ENCODE measurements around the gene GRWD1. TPM values are rescaled to one million over a fixed set of nuclear protein-coding genes. Genes with fewer than 3 reads are reported as not detected.

The GRWD1 gene
- total RNA-seq, 2 donors from 2014 or later: 11.9 TPM

DNA sequence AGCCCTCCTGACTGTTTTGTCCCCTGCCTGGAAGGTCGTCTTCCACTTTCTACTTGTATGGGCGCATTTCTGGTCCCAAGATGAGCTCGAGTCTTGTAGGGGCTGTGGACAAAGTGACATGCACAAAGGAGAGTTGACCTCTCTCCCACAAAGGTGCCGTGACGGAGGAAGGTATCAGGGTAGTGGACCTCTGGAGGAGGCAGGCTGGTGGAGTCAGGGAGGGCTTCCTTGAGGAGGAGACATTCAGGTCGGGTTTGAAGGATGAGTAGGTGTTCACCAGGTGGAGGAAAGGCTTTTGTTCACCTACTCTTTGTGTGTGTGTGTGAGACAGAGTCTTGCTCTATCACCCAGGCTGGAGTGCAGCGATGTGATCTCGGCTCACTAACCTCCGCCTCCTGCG is 25.1 kb downstream of the GRWD1 start:
- WGBS, 2 donors: 87 to 92% methylated on average over 9 to 10 of the region's 10 CpGs
- Histone ChIP-seq H3K36me3 (replicated peaks in 1 of 2; ENCODE audit: insufficient read depth in 1 of 2, low read depth in 2 of 2) (peaks cover 8 to 21% of the 10 kb centered on the region in 2 donors), H3K27me3 (no peaks in the 10 kb centered on the region), H3K4me1 (peaks cover 25% of the 10 kb centered on the region), H3K4me3 (no peak overlapping the region), H3K27ac (no peak overlapping the region), H3K9me3 (no peaks in the 10 kb centered on the region)
- ATAC-seq: no peak
- no peak for DNase-seq
- TF ChIP-seq POLR2A (IDR thresholded peaks at IDR 0.05): no peak
- TF ChIP-seq, protein P1, sequence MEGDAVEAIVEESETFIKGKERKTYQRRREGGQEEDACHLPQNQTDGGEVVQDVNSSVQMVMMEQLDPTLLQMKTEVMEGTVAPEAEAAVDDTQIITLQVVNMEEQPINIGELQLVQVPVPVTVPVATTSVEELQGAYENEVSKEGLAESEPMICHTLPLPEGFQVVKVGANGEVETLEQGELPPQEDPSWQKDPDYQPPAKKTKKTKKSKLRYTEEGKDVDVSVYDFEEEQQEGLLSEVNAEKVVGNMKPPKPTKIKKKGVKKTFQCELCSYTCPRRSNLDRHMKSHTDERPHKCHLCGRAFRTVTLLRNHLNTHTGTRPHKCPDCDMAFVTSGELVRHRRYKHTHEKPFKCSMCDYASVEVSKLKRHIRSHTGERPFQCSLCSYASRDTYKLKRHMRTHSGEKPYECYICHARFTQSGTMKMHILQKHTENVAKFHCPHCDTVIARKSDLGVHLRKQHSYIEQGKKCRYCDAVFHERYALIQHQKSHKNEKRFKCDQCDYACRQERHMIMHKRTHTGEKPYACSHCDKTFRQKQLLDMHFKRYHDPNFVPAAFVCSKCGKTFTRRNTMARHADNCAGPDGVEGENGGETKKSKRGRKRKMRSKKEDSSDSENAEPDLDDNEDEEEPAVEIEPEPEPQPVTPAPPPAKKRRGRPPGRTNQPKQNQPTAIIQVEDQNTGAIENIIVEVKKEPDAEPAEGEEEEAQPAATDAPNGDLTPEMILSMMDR (IDR thresholded peaks at IDR 0.05): no peak
- intact Hi-C loops (cut with DNase I): no loop called here

DNA sequence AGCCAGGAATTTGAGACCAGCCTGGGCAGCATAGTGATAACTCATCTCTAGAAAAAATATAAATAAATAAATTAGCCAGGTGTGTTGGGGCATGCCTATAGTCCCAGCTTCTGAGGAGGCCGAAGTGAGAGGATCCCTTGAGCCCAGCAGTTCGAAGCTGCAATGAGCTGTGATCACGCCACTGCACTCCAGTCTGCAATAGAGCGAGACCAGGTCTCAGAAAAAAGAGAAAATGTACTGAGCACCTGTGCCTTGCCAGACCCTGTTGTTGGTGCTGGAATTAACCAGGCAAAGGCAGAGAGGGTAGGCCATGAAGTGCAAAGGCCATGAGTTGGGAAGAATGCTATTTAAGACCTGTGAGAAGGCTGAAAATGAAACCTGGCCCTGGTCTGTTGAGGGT is 26.1 kb downstream of the GRWD1 start:
- Histone ChIP-seq H3K36me3 (replicated peaks in 1 of 2; ENCODE audit: insufficient read depth in 1 of 2, low read depth in 2 of 2) (peaks cover 8 to 26% of the 10 kb centered on the region in 2 donors), H3K4me1 (peaks cover 25% of the 10 kb centered on the region), H3K9me3 (no peaks in the 10 kb centered on the region), H3K27me3 (no peaks in the 10 kb centered on the region), H3K4me3 (no peak overlapping the region), H3K27ac (no peak overlapping the region)
- TF ChIP-seq POLR2A (IDR thresholded peaks at IDR 0.05): no peak
- TF ChIP-seq, protein P1 (IDR thresholded peaks at IDR 0.05): no peak
- DNase-seq (no peak), ATAC-seq (no peak)
- WGBS, 2 donors: 87 to 91% methylated on average over 4 of the region's 4 CpGs
- intact Hi-C loops (cut with DNase I): no loop called here

DNA sequence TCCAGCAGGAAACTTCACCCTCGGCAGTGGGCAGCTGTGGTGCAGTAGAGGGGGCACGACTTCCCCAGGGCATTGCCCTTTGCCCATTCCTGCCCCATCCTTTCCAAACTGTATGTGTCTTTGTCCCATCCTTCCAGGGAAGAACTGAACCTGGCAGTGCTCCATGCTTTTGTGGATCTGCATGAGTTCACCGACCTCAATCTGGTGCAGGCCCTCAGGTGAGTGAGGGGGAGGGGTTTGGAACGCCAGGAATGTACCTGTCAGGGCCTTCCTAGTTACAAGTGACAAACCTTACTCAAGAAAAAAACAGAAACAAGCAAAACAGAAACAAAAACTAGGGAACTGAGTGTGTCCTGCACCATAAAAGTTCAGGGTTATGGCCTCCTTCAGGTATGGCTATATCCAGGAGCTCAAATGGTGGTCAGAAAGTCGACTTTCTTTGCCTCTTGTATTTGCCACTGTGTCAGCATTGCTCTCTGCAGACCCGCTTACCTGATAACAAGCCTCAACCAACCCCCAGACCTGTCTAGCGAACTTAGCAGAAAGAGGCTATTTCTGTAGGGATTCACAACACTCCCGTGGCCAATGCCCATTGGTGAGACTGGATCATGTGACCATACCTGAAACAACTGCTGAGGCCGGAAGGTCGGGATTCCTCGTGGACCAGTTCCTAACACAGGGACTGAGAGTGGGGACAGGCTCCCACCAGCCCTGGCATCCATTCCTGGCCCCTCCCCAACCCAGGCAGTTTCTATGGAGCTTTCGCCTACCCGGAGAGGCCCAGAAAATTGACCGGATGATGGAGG is 27.6 kb downstream of the GRWD1 start:
- ATAC-seq (no peak), DNase-seq (peak in 2 of 4 donors; percentile 41 to 54)
- intact Hi-C loops (cut with DNase I): no loop called here
- Histone ChIP-seq H3K4me1 (peaks cover 23% of the 10 kb centered on the region), H3K27ac (no peak overlapping the region), H3K9me3 (no peaks in the 10 kb centered on the region), H3K27me3 (no peaks in the 10 kb centered on the region), H3K36me3 (replicated peaks in 1 of 2; ENCODE audit: insufficient read depth in 1 of 2, low read depth in 2 of 2) (peaks cover 14 to 29% of the 10 kb centered on the region in 2 donors), H3K4me3 (no peak overlapping the region)
- WGBS, 2 donors: 74 to 86% methylated on average over 4 to 14 of the region's 14 CpGs
- no peak for TF ChIP-seq POLR2A (IDR thresholded peaks at IDR 0.05)

GRCh38 chr19:48474084-48474592 is 28.4 kb downstream of the GRWD1 start:
- H3K27ac ChIP-seq: no peak overlapping the region
- 90% methylated on average over 11 to 15 of the region's 16 CpGs for WGBS, 2 donors
- TF ChIP-seq, protein P1 (IDR thresholded peaks at IDR 0.05): no peak
- no peak for TF ChIP-seq POLR2A (IDR thresholded peaks at IDR 0.05)
- intact Hi-C loops (cut with DNase I): no loop called here
- H3K4me1 ChIP-seq: peaks cover 21% of the 10 kb centered on the region
- H3K9me3 ChIP-seq: no peaks in the 10 kb centered on the region
- ATAC-seq (no peak), DNase-seq (no peak)
- no peak overlapping the region for H3K4me3 ChIP-seq
- H3K36me3 ChIP-seq (replicated peaks in 1 of 2; ENCODE audit: insufficient read depth in 1 of 2, low read depth in 2 of 2): peaks cover 15 to 29% of the 10 kb centered on the region in 2 donors
- no peaks in the 10 kb centered on the region for H3K27me3 ChIP-seq

- ATAC-seq (no peak), DNase-seq (no peak)
- no peak overlapping the region for H3K27ac ChIP-seq
- peaks cover 15 to 29% of the 10 kb centered on the region in 2 donors for H3K36me3 ChIP-seq (replicated peaks in 1 of 2; ENCODE audit: insufficient read depth in 1 of 2, low read depth in 2 of 2)
- H3K27me3 ChIP-seq: no peaks in the 10 kb centered on the region
- no peak overlapping the region for H3K4me3 ChIP-seq
- H3K9me3 ChIP-seq: no peaks in the 10 kb centered on the region
- TF ChIP-seq, protein P1 (IDR thresholded peaks at IDR 0.05): no peak
- TF ChIP-seq POLR2A (IDR thresholded peaks at IDR 0.05): no peak
- 80 to 85% methylated on average over 14 to 17 of the region's 17 CpGs for WGBS, 2 donors
- intact Hi-C loops (cut with DNase I): no loop called here
- H3K4me1 ChIP-seq: peaks cover 18% of the 10 kb centered on the region
These were observed 29.7 kb downstream of the GRWD1 start for GRCh38 chr19:48475369-48476068.
